Activated naive CD4-positive, alpha-beta T cell treated with anti-CD3 and anti-CD28 coated beads for 36 hours (primary cell): ENCODE measurements around the gene TUSC2. TPM values are rescaled to one million over a fixed set of nuclear protein-coding genes. Genes with fewer than 3 reads are reported as not detected.

ENCODE experiments used
- total RNA-seq, 2 experiments: library from RNA; stranded (reverse); gene quantifications; one replicate each; pipeline ENCODE4 v1.2.3, GENCODE V29; 2021

Gene TUSC2
- total RNA-seq, 2 experiments from 2014 or later, result 14.1 to 14.4 TPM

Other genes starting within 250 kb of the TUSC2 start
- 100 to 1,000 TPM; 124 to 129 TPM for gene RBM5, start 239.3 kb downstream of the TUSC2 start, total RNA-seq
- not detected for gene SEMA3F, start 172.9 kb downstream of the TUSC2 start, total RNA-seq
- gene GNAT1, start 136.6 kb downstream of the TUSC2 start, total RNA-seq, result not detected
- gene SLC38A3, start 123.0 kb downstream of the TUSC2 start, total RNA-seq, result not detected
- gene GNAI2, start 92.0 kb downstream of the TUSC2 start, total RNA-seq, result 100 to 1,000 TPM; 272 to 276 TPM
- under 1 TPM; 0.33 to 0.37 TPM for gene SEMA3B, start 59.1 kb downstream of the TUSC2 start, total RNA-seq
- not detected for gene LSMEM2, start 49.1 kb downstream of the TUSC2 start, total RNA-seq
- gene IFRD2, start 35.8 kb downstream of the TUSC2 start, total RNA-seq, result 100 to 1,000 TPM; 117 to 125 TPM
- gene HYAL3, start 28.8 kb downstream of the TUSC2 start, total RNA-seq, result under 1 TPM; 0.74 to 0.88 TPM
- gene NAA80, start 28.8 kb downstream of the TUSC2 start, total RNA-seq, result 10 to 100 TPM in 1 of 2 experiments, 1 to 10 TPM in 1; 7.9 to 10.5 TPM
- gene HYAL1, start 24.6 kb downstream of the TUSC2 start, total RNA-seq, result not detected
- gene HYAL2, start 5.5 kb downstream of the TUSC2 start, total RNA-seq, result 1 to 10 TPM; 1.5 to 2.1 TPM
- 10 to 100 TPM; 37.5 to 38.5 TPM for gene RASSF1, start 12.6 kb upstream of the TUSC2 start, total RNA-seq
- under 1 TPM; 0.54 to 0.57 TPM for gene ZMYND10, start 17.5 kb upstream of the TUSC2 start, total RNA-seq
- gene NPRL2, start 22.6 kb upstream of the TUSC2 start, total RNA-seq, result 10 to 100 TPM; 27.7 to 31.3 TPM
- gene CYB561D2, start 22.6 kb upstream of the TUSC2 start, total RNA-seq, result 10 to 100 TPM; 11.0 to 11.3 TPM
- gene TMEM115, start 31.3 kb upstream of the TUSC2 start, total RNA-seq, result 10 to 100 TPM; 10.6 to 11.1 TPM
- gene CACNA2D2, start 175.4 kb upstream of the TUSC2 start, total RNA-seq, result under 1 TPM; 0.89 to 0.95 TPM
- 1 to 10 TPM; 3.1 to 3.8 TPM for gene C3orf18, start 239.5 kb upstream of the TUSC2 start, total RNA-seq
- 10 to 100 TPM; 27.0 to 30.4 TPM for gene HEMK1, start 241.3 kb upstream of the TUSC2 start, total RNA-seq